Spleen (tissue), 11 donors: Measurements from ENCODE around the gene ECD. TPM values are rescaled to one million over a fixed set of nuclear protein-coding genes. Genes with fewer than 3 reads are reported as not detected.

Source experiments
- DNase-seq: peaks from one replicate; pipeline ENCODE4 v3.0.0-alpha.2; 2020
- H3K27ac ChIP-seq, 8 donors: fragments of 200-600 bp; sonication (generic) in 7 of 8; 1 replicate in 4 of 8; 2 replicates in 4 of 8; pipeline versions ENCODE4 v1.5.0 to v1.8.0; 2016 to 2021; ENCODE audit warnings: inconsistent platforms in 4 of 8, mild to moderate bottlenecking in 4 of 8, moderate library complexity in 1 of 8
- H3K27me3 ChIP-seq, 7 donors: fragments of 200-600 bp; sonication (generic) in 6 of 7; replicated peaks in 1 of 7; 1 replicate in 4 of 7; 2 replicates in 3 of 7; pipeline versions ENCODE4 v1.5.0 to v1.8.0; 2016 to 2021; ENCODE audit warnings: inconsistent platforms in 3 of 7, mild to moderate bottlenecking in 1 of 7
- H3K36me3 ChIP-seq, 6 donors: fragments of 200-600 bp; sonication (generic) in 5 of 6; 1 replicate in 4 of 6; 2 replicates in 2 of 6; pipeline versions ENCODE4 v1.5.0 to v1.8.0; 2016 to 2021; ENCODE audit warnings: inconsistent platforms in 2 of 6
- H3K4me1 ChIP-seq, 6 donors: fragments of 200-600 bp; sonication (generic) in 5 of 6; 1 replicate in 3 of 6; 2 replicates in 3 of 6; pipeline versions ENCODE4 v1.5.0 to v1.8.0; 2016 to 2021; ENCODE audit warnings: inconsistent platforms in 3 of 6
- H3K4me3 ChIP-seq, 8 donors: fragments of 200-600 bp; sonication (generic) in 7 of 8; 1 replicate in 4 of 8; 2 replicates in 4 of 8; pipeline versions ENCODE4 v1.5.0 to v1.8.0; 2016 to 2021; ENCODE audit warnings: inconsistent platforms in 4 of 8, mild to moderate bottlenecking in 4 of 8, moderate library complexity in 2 of 8
- H3K9me3 ChIP-seq, 8 donors: fragments of 200-600 bp; sonication (generic) in 7 of 8; 1 replicate in 4 of 8; 2 replicates in 4 of 8; pipeline versions ENCODE4 v1.5.0 to v1.8.0; 2016 to 2021; ENCODE audit warnings: inconsistent platforms in 4 of 8
- POLR2A ChIP-seq, 3 donors: fragments of 450-650 bp; IDR thresholded peaks; one replicate each; pipeline ENCODE4 v1.5.1; 2017; ENCODE audit warnings: antibody characterized with exemption in 3 of 3, mild to moderate bottlenecking in 1 of 3
- POLR2AphosphoS5 ChIP-seq, 3 donors: sonication (generic); formaldehyde crosslinking; IDR thresholded peaks; one replicate each; pipeline ENCODE4 v1.5.1; 2017; ENCODE audit warnings: antibody characterized with exemption in 3 of 3
- WGBS, 5 donors: extraction: QIAGEN DNeasy Blood & Tissue Kit in 3 of 5; methylation state at CpG; one replicate each; pipeline versions ENCODE4 v1.1.5 to v1.1.7; 2013 to 2018; 5-methylcytosine and 5-hydroxymethylcytosine counted together
- intact Hi-C: fragments of 100-400 bp; cut with DNase I; formaldehyde crosslinking; loops from one replicate; pipeline ENCODE4 v1.15.0; 2023; ENCODE audit warnings: low total_unique reads
- polyA plus RNA-seq, 3 donors: library from polyadenylated mRNA; stranded (reverse); fragments of 200-250 nt; gene quantifications; one replicate each; pipeline ENCODE4 v1.2.1, GENCODE V29; 2013
- total RNA-seq, 7 donors: library from RNA; depleted of rRNA in 3 of 7; stranded (reverse); fragments of >200 nt in 3 of 7; fragmentation: NEBNext Ultra II Directional in 4 of 7; extraction: Animal tissue kit (Norgen Biotek cat#: 25700) in 4 of 7; gene quantifications; one replicate each; pipeline versions ENCODE4 v1.1.0 to v1.2.1, GENCODE V29; 2016 to 2021
- TF ChIP-seq, protein P1 (sequence below), 11 experiments: fragments of 200-600 bp in 7 of 11; fragments of 450-650 bp in 4 of 11; sonication (generic) in 4 of 11; IDR thresholded peaks in 8 of 11; conservative IDR thresholded peaks in 3 of 11; 1 replicate in 7 of 11; 2 replicates in 4 of 11; pipeline versions ENCODE4 v1.4.0 to v1.8.0; 2016 to 2021; ENCODE audit warnings: antibody characterized with exemption in 11 of 11, inconsistent platforms in 4 of 11, mild to moderate bottlenecking in 1 of 11
- donor health status: healthy with polysubstance abuse.
- donor health status: DM: no; HTN: no; CAD: no; lungs with moderate emphysema.
- donor health status: DM: no; HTN: no; CAD: no.
- donor health status: Bipolar disorder and iron deficiency.
- donor health status: healthy.
- donor health status: DM: no; HTN: no; CAD: no.
- donor health status: DM: yes; HTN: yes; CAD: no.

ECD gene
- total and polyA plus RNA-seq, 10 donors, result 7.3 to 37.8 (median 28.1) TPM

DNA sequence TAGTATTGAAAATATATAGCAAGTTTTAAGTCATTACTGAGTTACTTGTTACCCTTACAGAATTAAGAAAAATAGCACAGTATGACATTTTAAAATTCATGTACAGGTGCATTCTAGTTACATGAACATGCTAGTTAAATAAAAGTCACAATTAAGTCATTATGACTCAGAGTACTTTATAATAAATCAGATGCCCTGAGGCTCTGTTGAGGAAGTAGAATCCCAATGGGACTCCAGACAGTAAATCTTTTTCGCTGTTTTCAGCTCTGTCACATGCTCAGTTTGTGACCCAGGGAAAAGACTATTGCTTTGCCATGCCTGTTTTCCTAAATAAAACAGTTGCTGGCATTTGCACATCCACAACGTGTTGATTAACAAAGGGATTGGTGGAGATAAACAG, 36.5 kb downstream of the ECD start:
- Histone ChIP-seq H3K36me3 (peaks cover 0 to 100% (median 90%) of the 10 kb centered on the region in 6 donors), H3K9me3 (no peaks in the 10 kb centered on the region), H3K27me3 (no peaks in the 10 kb centered on the region), H3K4me1 (no peaks in the 10 kb centered on the region), H3K27ac (no peak overlapping the region), H3K4me3 (no peak overlapping the region)
- TF ChIP-seq POLR2AphosphoS5 (IDR thresholded peaks at IDR 0.05), result no peak
- TF ChIP-seq, protein P1, sequence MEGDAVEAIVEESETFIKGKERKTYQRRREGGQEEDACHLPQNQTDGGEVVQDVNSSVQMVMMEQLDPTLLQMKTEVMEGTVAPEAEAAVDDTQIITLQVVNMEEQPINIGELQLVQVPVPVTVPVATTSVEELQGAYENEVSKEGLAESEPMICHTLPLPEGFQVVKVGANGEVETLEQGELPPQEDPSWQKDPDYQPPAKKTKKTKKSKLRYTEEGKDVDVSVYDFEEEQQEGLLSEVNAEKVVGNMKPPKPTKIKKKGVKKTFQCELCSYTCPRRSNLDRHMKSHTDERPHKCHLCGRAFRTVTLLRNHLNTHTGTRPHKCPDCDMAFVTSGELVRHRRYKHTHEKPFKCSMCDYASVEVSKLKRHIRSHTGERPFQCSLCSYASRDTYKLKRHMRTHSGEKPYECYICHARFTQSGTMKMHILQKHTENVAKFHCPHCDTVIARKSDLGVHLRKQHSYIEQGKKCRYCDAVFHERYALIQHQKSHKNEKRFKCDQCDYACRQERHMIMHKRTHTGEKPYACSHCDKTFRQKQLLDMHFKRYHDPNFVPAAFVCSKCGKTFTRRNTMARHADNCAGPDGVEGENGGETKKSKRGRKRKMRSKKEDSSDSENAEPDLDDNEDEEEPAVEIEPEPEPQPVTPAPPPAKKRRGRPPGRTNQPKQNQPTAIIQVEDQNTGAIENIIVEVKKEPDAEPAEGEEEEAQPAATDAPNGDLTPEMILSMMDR (IDR thresholded peaks at IDR 0.05 in 8 of 11, conservative IDR thresholded peaks at IDR 0.05 in 3 of 11), result no peak
- no peak for TF ChIP-seq POLR2A (IDR thresholded peaks at IDR 0.05)
- DNase-seq, result no peak
- 67 to 78% (median 76%) methylated on average over 2 of the region's 2 CpGs for WGBS, 5 donors
- intact Hi-C loops, result no loop called here

DNA sequence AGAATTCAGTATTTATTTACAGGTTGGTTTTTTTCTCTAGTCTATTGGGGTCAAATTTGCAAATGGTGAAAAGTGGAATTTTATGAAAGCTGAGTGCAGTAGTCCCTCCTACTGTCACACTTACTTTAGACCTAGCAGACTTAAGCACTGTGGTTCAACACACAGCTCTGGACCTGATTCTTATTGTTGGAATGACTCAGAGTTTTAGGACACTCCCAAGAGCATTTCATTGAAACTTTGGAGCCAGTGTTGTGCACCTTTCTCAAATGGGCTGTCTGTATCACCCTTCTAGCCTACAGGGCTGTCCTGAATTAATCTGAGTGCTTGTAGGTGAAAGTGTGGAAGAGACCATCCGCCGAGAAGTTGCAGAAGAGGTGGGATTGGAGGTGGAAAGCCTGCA, 41.5 kb downstream of the ECD start:
- TF ChIP-seq POLR2AphosphoS5 (IDR thresholded peaks at IDR 0.05) (no peak), POLR2A (IDR thresholded peaks at IDR 0.05) (no peak)
- TF ChIP-seq, protein P1 (IDR thresholded peaks at IDR 0.05 in 8 of 11, conservative IDR thresholded peaks at IDR 0.05 in 3 of 11), result no peak
- intact Hi-C loops, result no loop called here
- H3K4me3 ChIP-seq, result no peak overlapping the region
- WGBS, 5 donors, result 92 to 100% (median 100%) methylated on average over 2 of the region's 2 CpGs
- H3K36me3 ChIP-seq, result peaks cover 0 to 99% (median 61%) of the 10 kb centered on the region in 6 donors
- no peak overlapping the region for H3K27ac ChIP-seq
- H3K9me3 ChIP-seq, result no peaks in the 10 kb centered on the region
- no peak for DNase-seq
- no peaks in the 10 kb centered on the region for H3K27me3 ChIP-seq
- no peaks in the 10 kb centered on the region for H3K4me1 ChIP-seq

DNA sequence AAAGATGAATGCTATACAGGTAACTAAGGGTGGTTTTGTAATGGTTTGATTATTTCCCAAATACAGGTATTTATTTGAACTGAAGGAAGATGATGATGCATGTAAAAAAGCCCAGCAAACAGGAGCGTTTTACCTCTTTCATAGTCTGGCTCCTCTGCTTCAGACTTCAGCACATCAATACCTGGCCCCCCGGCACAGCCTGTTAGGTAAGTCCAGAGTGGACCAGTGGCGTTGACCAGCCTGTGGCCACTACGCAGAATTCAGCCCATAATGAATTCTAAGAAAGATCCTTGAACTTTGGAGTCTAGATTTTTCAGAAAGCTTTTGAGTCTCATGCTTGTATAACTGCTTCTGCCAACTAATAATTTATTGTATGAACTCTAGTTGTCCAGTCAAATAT, 47.9 kb downstream of the ECD start:
- Histone ChIP-seq H3K4me3 (no peak overlapping the region), H3K27me3 (no peaks in the 10 kb centered on the region), H3K4me1 (no peaks in the 10 kb centered on the region), H3K27ac (no peak overlapping the region), H3K36me3 (peaks cover 0 to 73% (median 15%) of the 10 kb centered on the region in 6 donors), H3K9me3 (no peaks in the 10 kb centered on the region)
- no peak for DNase-seq
- intact Hi-C loops, result no loop called here
- 87 to 99% (median 97%) methylated on average over 4 of the region's 4 CpGs for WGBS, 5 donors
- TF ChIP-seq POLR2AphosphoS5 (IDR thresholded peaks at IDR 0.05), result no peak
- TF ChIP-seq, protein P1 (IDR thresholded peaks at IDR 0.05 in 8 of 11, conservative IDR thresholded peaks at IDR 0.05 in 3 of 11), result no peak
- no peak for TF ChIP-seq POLR2A (IDR thresholded peaks at IDR 0.05)

DNA sequence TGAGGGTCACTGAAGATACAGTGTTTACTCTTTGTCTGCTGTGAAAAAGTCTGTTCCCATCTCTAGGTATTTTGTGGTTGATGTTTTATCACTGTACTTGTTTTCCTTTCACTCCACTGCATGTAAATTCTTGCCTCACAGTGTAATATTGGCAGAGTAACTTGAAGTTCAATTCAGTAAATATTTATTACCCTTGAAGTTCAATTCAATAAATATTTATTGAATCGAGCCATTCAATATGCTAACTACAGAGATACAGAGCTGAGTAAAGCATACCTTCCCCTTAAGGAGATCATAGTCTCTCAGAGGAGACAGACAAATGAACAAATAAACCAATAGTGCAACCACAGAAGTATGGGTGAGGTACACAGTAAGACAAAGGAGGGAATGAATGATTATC, 48.4 kb downstream of the ECD start:
- intact Hi-C loops, result no loop called here
- DNase-seq, result no peak
- H3K27ac ChIP-seq, result no peak overlapping the region
- H3K9me3 ChIP-seq, result no peaks in the 10 kb centered on the region
- H3K4me3 ChIP-seq, result no peak overlapping the region
- WGBS, 5 donors, result 88 to 95% (median 94%) methylated on average over 1 of the region's 1 CpG
- H3K36me3 ChIP-seq, result peaks cover 0 to 73% (median 14%) of the 10 kb centered on the region in 6 donors
- no peaks in the 10 kb centered on the region for H3K27me3 ChIP-seq
- no peak for TF ChIP-seq POLR2AphosphoS5 (IDR thresholded peaks at IDR 0.05)
- TF ChIP-seq, protein P1 (IDR thresholded peaks at IDR 0.05 in 8 of 11, conservative IDR thresholded peaks at IDR 0.05 in 3 of 11), result no peak
- no peak for TF ChIP-seq POLR2A (IDR thresholded peaks at IDR 0.05)
- no peaks in the 10 kb centered on the region for H3K4me1 ChIP-seq
